ENCODE measurements around the gene SLC4A9.
A peak's percentile ranks its signal among the peaks of the same experiment; 100 is the strongest.

The SLC4A9 gene

DNA sequence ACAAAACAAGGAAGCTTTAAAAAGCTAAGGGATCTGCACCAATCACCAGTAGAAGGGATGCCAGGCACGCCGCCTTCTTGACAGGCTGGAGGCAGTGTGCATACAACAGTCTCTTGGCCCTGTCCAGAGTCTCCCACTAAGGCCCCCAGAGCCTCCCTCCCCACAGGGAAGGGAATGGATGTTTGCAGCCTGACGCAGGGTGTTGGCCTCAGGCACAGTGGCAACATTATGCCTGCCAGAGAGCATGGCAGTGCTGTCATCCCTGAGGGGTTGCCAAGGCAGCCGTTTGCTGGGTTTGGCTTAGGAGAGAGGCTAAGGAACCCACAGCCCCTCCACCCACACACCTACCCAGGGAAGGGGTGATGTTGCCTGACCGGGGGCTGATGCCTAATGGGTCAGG lies 18.4 kb upstream of the SLC4A9 start:
- TF ChIP-seq FOXP2 (optimal IDR thresholded peaks at IDR 0.05; ENCODE audit: borderline replicate concordance, extremely low read depth, extremely low read length, insufficient read depth): no peak
- TF ChIP-seq, protein P1, sequence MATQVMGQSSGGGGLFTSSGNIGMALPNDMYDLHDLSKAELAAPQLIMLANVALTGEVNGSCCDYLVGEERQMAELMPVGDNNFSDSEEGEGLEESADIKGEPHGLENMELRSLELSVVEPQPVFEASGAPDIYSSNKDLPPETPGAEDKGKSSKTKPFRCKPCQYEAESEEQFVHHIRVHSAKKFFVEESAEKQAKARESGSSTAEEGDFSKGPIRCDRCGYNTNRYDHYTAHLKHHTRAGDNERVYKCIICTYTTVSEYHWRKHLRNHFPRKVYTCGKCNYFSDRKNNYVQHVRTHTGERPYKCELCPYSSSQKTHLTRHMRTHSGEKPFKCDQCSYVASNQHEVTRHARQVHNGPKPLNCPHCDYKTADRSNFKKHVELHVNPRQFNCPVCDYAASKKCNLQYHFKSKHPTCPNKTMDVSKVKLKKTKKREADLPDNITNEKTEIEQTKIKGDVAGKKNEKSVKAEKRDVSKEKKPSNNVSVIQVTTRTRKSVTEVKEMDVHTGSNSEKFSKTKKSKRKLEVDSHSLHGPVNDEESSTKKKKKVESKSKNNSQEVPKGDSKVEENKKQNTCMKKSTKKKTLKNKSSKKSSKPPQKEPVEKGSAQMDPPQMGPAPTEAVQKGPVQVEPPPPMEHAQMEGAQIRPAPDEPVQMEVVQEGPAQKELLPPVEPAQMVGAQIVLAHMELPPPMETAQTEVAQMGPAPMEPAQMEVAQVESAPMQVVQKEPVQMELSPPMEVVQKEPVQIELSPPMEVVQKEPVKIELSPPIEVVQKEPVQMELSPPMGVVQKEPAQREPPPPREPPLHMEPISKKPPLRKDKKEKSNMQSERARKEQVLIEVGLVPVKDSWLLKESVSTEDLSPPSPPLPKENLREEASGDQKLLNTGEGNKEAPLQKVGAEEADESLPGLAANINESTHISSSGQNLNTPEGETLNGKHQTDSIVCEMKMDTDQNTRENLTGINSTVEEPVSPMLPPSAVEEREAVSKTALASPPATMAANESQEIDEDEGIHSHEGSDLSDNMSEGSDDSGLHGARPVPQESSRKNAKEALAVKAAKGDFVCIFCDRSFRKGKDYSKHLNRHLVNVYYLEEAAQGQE (IDR thresholded peaks at IDR 0.05; ENCODE audit: insufficient read depth in 1 of 2, low read depth in 2 of 2, low read length in 2 of 2): no peak
- TF ChIP-seq TAF1 (IDR thresholded peaks at IDR 0.05; ENCODE audit: borderline replicate concordance, insufficient read depth, low read length): no peak
- TF ChIP-seq SIN3A (IDR thresholded peaks at IDR 0.05; ENCODE audit: borderline replicate concordance, insufficient read depth, low read length): no peak
- no peak for TF ChIP-seq POLR2AphosphoS5 (IDR thresholded peaks at IDR 0.05; ENCODE audit: low read depth, low read length)

DNA sequence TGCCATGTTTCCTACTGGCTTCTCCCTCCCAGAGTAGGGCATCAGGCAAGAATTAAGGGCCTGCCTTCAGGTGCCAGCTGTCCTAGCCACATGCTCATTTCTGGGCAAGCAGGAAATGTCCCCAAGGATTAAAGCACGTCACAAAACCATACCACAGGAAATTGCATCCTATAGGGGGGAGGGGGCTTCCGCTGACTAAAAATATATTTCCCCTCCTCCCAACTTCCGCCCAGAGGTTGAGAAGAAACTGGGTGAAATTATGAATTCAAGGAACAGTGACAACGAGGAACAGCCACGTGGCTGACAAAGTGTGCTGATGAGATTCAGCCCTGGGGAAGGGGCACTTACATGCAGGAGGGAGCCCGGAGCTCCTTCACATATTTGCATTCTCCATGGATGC lies 17.7 kb upstream of the SLC4A9 start:
- TF ChIP-seq POLR2AphosphoS5 (IDR thresholded peaks at IDR 0.05; ENCODE audit: low read depth, low read length): no peak
- peak; percentile 53; the same call in 1 of the 2 replicates for TF ChIP-seq SIN3A (IDR thresholded peaks at IDR 0.05; ENCODE audit: borderline replicate concordance, insufficient read depth, low read length)
- no peak for TF ChIP-seq TAF1 (IDR thresholded peaks at IDR 0.05; ENCODE audit: borderline replicate concordance, insufficient read depth, low read length)
- no peak for TF ChIP-seq FOXP2 (optimal IDR thresholded peaks at IDR 0.05; ENCODE audit: borderline replicate concordance, extremely low read depth, extremely low read length, insufficient read depth)
- TF ChIP-seq, protein P1 (IDR thresholded peaks at IDR 0.05; ENCODE audit: insufficient read depth in 1 of 2, low read depth in 2 of 2, low read length in 2 of 2): 0 out of 4 replicates have a peak, but pooled peaks of 1 of the 2 experiments have one; percentile 22

DNA sequence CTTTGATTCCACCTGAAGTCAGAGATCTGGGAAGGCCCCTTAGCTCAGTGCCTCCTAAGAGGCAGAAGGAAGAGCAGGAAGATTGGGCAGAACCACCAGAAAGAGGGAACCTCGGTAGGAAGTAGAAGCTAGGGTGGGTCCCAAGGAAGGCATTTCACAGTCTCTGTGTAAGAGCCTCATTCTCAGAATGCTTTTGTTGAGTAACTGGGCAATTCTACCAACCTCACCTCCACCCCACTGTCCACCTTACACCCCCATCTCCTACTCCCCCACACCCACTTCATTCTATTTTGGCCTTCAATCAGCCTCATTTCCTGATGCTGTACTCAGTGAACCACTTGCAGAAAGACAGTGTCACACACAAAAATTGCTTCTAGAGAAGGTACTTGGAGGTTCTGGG lies 17.1 kb upstream of the SLC4A9 start:
- TF ChIP-seq, protein P1 (IDR thresholded peaks at IDR 0.05; ENCODE audit: insufficient read depth in 1 of 2, low read depth in 2 of 2, low read length in 2 of 2): no peak
- no peak for TF ChIP-seq POLR2AphosphoS5 (IDR thresholded peaks at IDR 0.05; ENCODE audit: low read depth, low read length)
- no peak for TF ChIP-seq SIN3A (IDR thresholded peaks at IDR 0.05; ENCODE audit: borderline replicate concordance, insufficient read depth, low read length)
- no peak for TF ChIP-seq FOXP2 (optimal IDR thresholded peaks at IDR 0.05; ENCODE audit: borderline replicate concordance, extremely low read depth, extremely low read length, insufficient read depth)
- TF ChIP-seq TAF1 (IDR thresholded peaks at IDR 0.05; ENCODE audit: borderline replicate concordance, insufficient read depth, low read length): no peak

DNA sequence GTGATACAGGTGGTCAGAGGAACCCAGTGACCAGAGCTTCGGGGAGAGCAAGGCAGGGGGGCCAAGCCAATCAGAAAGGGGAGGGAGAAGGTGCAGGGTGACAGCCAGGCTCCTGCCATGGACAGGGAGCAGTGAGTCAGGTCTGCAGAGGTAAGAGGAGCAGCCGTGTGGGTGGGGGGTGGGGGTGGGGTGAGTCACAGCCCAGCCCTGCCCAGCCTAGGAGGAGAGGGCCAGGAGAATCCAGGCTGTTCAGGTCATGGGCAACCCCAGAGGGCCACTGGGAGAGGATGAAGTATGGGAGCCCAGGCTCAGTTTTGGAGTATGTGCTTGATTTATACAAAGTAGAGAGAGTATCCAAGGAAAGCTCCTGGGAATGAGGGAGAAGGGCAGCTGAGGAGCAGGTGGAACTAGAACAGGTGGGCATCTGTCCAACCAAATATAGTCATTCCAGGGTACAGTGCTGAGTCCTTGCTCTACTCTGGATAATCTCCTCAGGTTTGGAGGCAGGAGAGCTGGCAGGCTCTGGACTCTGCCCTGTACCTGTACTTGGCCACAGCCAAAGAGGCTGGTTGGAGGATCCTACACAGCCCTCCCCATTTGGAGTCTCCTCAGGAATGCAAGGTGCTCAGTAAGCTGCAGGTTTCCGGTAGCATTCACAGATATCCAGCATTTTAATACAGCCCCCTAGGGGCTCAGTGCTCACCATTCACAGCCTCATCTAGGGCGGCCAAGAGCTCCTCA lies 15.1 kb upstream of the SLC4A9 start:
- TF ChIP-seq POLR2AphosphoS5 (IDR thresholded peaks at IDR 0.05; ENCODE audit: low read depth, low read length): no peak
- no peak for TF ChIP-seq FOXP2 (optimal IDR thresholded peaks at IDR 0.05; ENCODE audit: borderline replicate concordance, extremely low read depth, extremely low read length, insufficient read depth)
- no peak for TF ChIP-seq TAF1 (IDR thresholded peaks at IDR 0.05; ENCODE audit: borderline replicate concordance, insufficient read depth, low read length)
- TF ChIP-seq, protein P1 (IDR thresholded peaks at IDR 0.05; ENCODE audit: insufficient read depth in 1 of 2, low read depth in 2 of 2, low read length in 2 of 2): no peak
- no peak for TF ChIP-seq SIN3A (IDR thresholded peaks at IDR 0.05; ENCODE audit: borderline replicate concordance, insufficient read depth, low read length)
